Forelimb muscle (tissue), 1 donor: Measurements from ENCODE around the gene TTC28. TPM values are rescaled to one million over a fixed set of nuclear protein-coding genes. Genes with fewer than 3 reads are reported as not detected.

Experiments
- polyA plus RNA-seq: library from polyadenylated mRNA; unstranded; fragments of 120-200 nt; gene quantifications from one replicate; pipeline ENCODE4 v1.2.1, GENCODE V29; 2013; ENCODE audit not compliant: insufficient read length

The TTC28 gene
- polyA plus RNA-seq, 1 donor, result 24.9 TPM

Other genes starting within 250 kb of the TTC28 start
- 6.9 TPM for gene CHEK2, start 62.0 kb upstream of the TTC28 start, polyA plus RNA-seq
- 17.3 TPM for gene HSCB, start 62.2 kb upstream of the TTC28 start, polyA plus RNA-seq
- gene CCDC117, start 92.9 kb upstream of the TTC28 start, polyA plus RNA-seq, result 23.0 TPM
- gene XBP1, start 120.7 kb upstream of the TTC28 start, polyA plus RNA-seq, result 63.7 TPM
- gene ZNRF3, start 203.7 kb upstream of the TTC28 start, polyA plus RNA-seq, result 9.7 TPM